Activated naive CD8-positive, alpha-beta T cell (primary cell): Measurements from ENCODE around the gene KLHL30.

Experiments used
- H3K27ac Mint-ChIP-seq: one replicate; pipeline ENCODE4 v1.8.0; 2021; ENCODE audit warnings: mixed read lengths
- H3K27me3 Mint-ChIP-seq: one replicate; pipeline ENCODE4 v1.8.0; 2021; ENCODE audit warnings: mixed read lengths
- H3K36me3 Mint-ChIP-seq: one replicate; pipeline ENCODE4 v1.8.0; 2021; ENCODE audit warnings: mixed read lengths
- H3K4me1 Mint-ChIP-seq: one replicate; pipeline ENCODE4 v1.8.0; 2021; ENCODE audit warnings: low read depth, mixed read lengths
- H3K4me3 Mint-ChIP-seq: one replicate; pipeline ENCODE4 v1.8.0; 2021; ENCODE audit warnings: mild to moderate bottlenecking, mixed read lengths
- H3K9me3 Mint-ChIP-seq: one replicate; pipeline ENCODE4 v1.8.0; 2021; ENCODE audit warnings: low read depth, mixed read lengths

The KLHL30 gene

GRCh38 chr2:238130696-238131628 lies 7.5 kb upstream of the KLHL30 start:
- no peaks in the 10 kb centered on the region for H3K9me3 Mint-ChIP-seq
- H3K27ac Mint-ChIP-seq, result no peak overlapping the region
- H3K4me3 Mint-ChIP-seq, result no peak overlapping the region
- H3K4me1 Mint-ChIP-seq, result no peaks in the 10 kb centered on the region
- H3K36me3 Mint-ChIP-seq, result no peaks in the 10 kb centered on the region
- no peaks in the 10 kb centered on the region for H3K27me3 Mint-ChIP-seq

- Mint-ChIP-seq H3K36me3 (no peaks in the 10 kb centered on the region), H3K4me1 (no peaks in the 10 kb centered on the region), H3K9me3 (no peaks in the 10 kb centered on the region), H3K27me3 (no peaks in the 10 kb centered on the region), H3K27ac (no peak overlapping the region), H3K4me3 (no peak overlapping the region)
These were observed 6.6 kb upstream of the KLHL30 start for GRCh38 chr2:238131761-238132462.

- Mint-ChIP-seq H3K27me3 (no peaks in the 10 kb centered on the region), H3K4me3 (no peak overlapping the region), H3K27ac (no peak overlapping the region)
These were observed 5.7 kb upstream of the KLHL30 start for GRCh38 chr2:238132463-238133450.

GRCh38 chr2:238133499-238134392 lies 4.7 kb upstream of the KLHL30 start:
- H3K9me3 Mint-ChIP-seq, result no peaks in the 10 kb centered on the region
- no peaks in the 10 kb centered on the region for H3K36me3 Mint-ChIP-seq
- no peak overlapping the region for H3K4me3 Mint-ChIP-seq
- H3K27ac Mint-ChIP-seq, result no peak overlapping the region
- no peaks in the 10 kb centered on the region for H3K4me1 Mint-ChIP-seq
- no peaks in the 10 kb centered on the region for H3K27me3 Mint-ChIP-seq

More at GRCh38 chr2:238132463-238133450, 5.7 kb upstream of the KLHL30 start:
- H3K4me1 Mint-ChIP-seq, result no peaks in the 10 kb centered on the region
- no peaks in the 10 kb centered on the region for H3K9me3 Mint-ChIP-seq
- H3K36me3 Mint-ChIP-seq, result no peaks in the 10 kb centered on the region

GRCh38 chr2:238134393-238134785 lies 4.1 kb upstream of the KLHL30 start:
- H3K4me3 Mint-ChIP-seq, result no peak overlapping the region
- H3K27ac Mint-ChIP-seq, result no peak overlapping the region
- no peaks in the 10 kb centered on the region for H3K27me3 Mint-ChIP-seq
- no peaks in the 10 kb centered on the region for H3K4me1 Mint-ChIP-seq
- no peaks in the 10 kb centered on the region for H3K36me3 Mint-ChIP-seq
- no peaks in the 10 kb centered on the region for H3K9me3 Mint-ChIP-seq

GRCh38 chr2:238135601-238136150 lies 2.8 kb upstream of the KLHL30 start:
- Mint-ChIP-seq H3K9me3 (no peaks in the 10 kb centered on the region), H3K27me3 (no peaks in the 10 kb centered on the region), H3K36me3 (no peaks in the 10 kb centered on the region), H3K27ac (no peak overlapping the region), H3K4me3 (no peak overlapping the region), H3K4me1 (no peaks in the 10 kb centered on the region)

- H3K4me3 Mint-ChIP-seq, result no peak overlapping the region
- H3K27me3 Mint-ChIP-seq, result no peaks in the 10 kb centered on the region
- peaks cover 6% of the 10 kb centered on the region for H3K4me1 Mint-ChIP-seq
- no peaks in the 10 kb centered on the region for H3K36me3 Mint-ChIP-seq
- no peak overlapping the region for H3K27ac Mint-ChIP-seq
- H3K9me3 Mint-ChIP-seq, result no peaks in the 10 kb centered on the region
These were observed 1.5 kb upstream of the KLHL30 start for GRCh38 chr2:238136820-238137537.

GRCh38 chr2:238137885-238138284 lies 583 bp upstream of the KLHL30 start:
- no peaks in the 10 kb centered on the region for H3K9me3 Mint-ChIP-seq
- peaks cover 6% of the 10 kb centered on the region for H3K4me1 Mint-ChIP-seq
- no peak overlapping the region for H3K4me3 Mint-ChIP-seq
- H3K36me3 Mint-ChIP-seq, result no peaks in the 10 kb centered on the region
- H3K27me3 Mint-ChIP-seq, result no peaks in the 10 kb centered on the region
- no peak overlapping the region for H3K27ac Mint-ChIP-seq

GRCh38 chr2:238139196-238140039 lies 950 bp downstream of the KLHL30 start:
- Mint-ChIP-seq H3K4me1 (peaks cover 6% of the 10 kb centered on the region), H3K36me3 (no peaks in the 10 kb centered on the region), H3K4me3 (no peak overlapping the region), H3K27me3 (no peaks in the 10 kb centered on the region), H3K9me3 (no peaks in the 10 kb centered on the region), H3K27ac (no peak overlapping the region)

GRCh38 chr2:238140040-238140439 lies 1.6 kb downstream of the KLHL30 start:
- H3K36me3 Mint-ChIP-seq, result no peaks in the 10 kb centered on the region
- peaks cover 6% of the 10 kb centered on the region for H3K4me1 Mint-ChIP-seq
- H3K4me3 Mint-ChIP-seq, result no peak overlapping the region
- no peak overlapping the region for H3K27ac Mint-ChIP-seq
- no peaks in the 10 kb centered on the region for H3K9me3 Mint-ChIP-seq
- H3K27me3 Mint-ChIP-seq, result no peaks in the 10 kb centered on the region

GRCh38 chr2:238140721-238141540 lies 2.5 kb downstream of the KLHL30 start:
- Mint-ChIP-seq H3K4me1 (peaks cover 6% of the 10 kb centered on the region), H3K27me3 (no peaks in the 10 kb centered on the region), H3K4me3 (no peak overlapping the region), H3K36me3 (no peaks in the 10 kb centered on the region), H3K9me3 (no peaks in the 10 kb centered on the region), H3K27ac (no peak overlapping the region)
